OCI-LY7 (cell line): ENCODE measurements around the gene CISTR. TPM values are rescaled to one million over a fixed set of nuclear protein-coding genes. Genes with fewer than 3 reads are reported as not detected.

Source experiments
- BruUV-seq: library from RNA; stranded (reverse); fragments of 400-500 nt; replicated peaks from 2 replicates; lab custom pipeline; 2021; lab: Mats Ljungman, UMichigan
- CTCF ChIA-PET: fragments of 300-600 bp; sonication (Branson Sonifier 250); formaldehyde crosslinking; loops from one replicate; lab custom pipeline; 2022; ENCODE audit warnings: antibody characterized with exemption; ENCODE audit not compliant: unreplicated experiment; lab: Charles Lee
- POLR2A ChIA-PET: fragments of 300-600 bp; sonication (Branson Sonifier 250); formaldehyde crosslinking; loops from one replicate; lab custom pipeline; 2022; ENCODE audit warnings: antibody characterized with exemption; lab: Charles Lee
- DNase-seq: peaks from one replicate; pipeline ENCODE4 v3.0.0-alpha.2; 2015; ENCODE audit warnings: low spot score
- H2AFZ ChIP-seq: fragments of 200-600 bp; sonication (generic), shearing (Covaris generic); 2 replicates; pipeline ENCODE4 v1.6.1; 2014; ENCODE audit warnings: mild to moderate bottlenecking, antibody characterized with exemption, low read length, moderate library complexity
- H3K27ac ChIP-seq: fragments of 200-600 bp; sonication (generic); 2 replicates; pipeline ENCODE4 v1.5.1; 2014; ENCODE audit warnings: mixed run types, low read depth, mild to moderate bottlenecking, moderate library complexity, low read length, inconsistent platforms; ENCODE audit not compliant: poor library complexity, severe bottlenecking
- H3K36me3 ChIP-seq: fragments of 200-600 bp; sonication (generic); 2 replicates; pipeline ENCODE4 v1.6.1; 2014; ENCODE audit warnings: mild to moderate bottlenecking, antibody characterized with exemption, low read length, moderate library complexity, mixed read lengths; ENCODE audit not compliant: insufficient read depth
- H3K4me1 ChIP-seq: fragments of 200-600 bp; sonication (generic); 2 replicates; pipeline ENCODE4 v1.5.1; 2014; ENCODE audit warnings: mild to moderate bottlenecking, low read length; ENCODE audit not compliant: insufficient read depth, poor library complexity, severe bottlenecking
- H3K4me2 ChIP-seq: fragments of 200-600 bp; sonication (generic); 2 replicates; pipeline ENCODE4 v1.6.1; 2014; ENCODE audit warnings: mild to moderate bottlenecking, low read length
- H3K4me3 ChIP-seq: fragments of 200-600 bp; sonication (generic); 2 replicates; pipeline ENCODE4 v1.5.1; 2014; ENCODE audit warnings: mild to moderate bottlenecking, low read depth, low read length; ENCODE audit not compliant: poor library complexity, severe bottlenecking
- H3K79me2 ChIP-seq: fragments of 200-600 bp; sonication (generic); 2 replicates; pipeline ENCODE4 v1.6.1; 2016; ENCODE audit warnings: low read depth, mild to moderate bottlenecking, low read length, moderate library complexity, mixed read lengths; ENCODE audit not compliant: insufficient read depth
- H3K9me2 ChIP-seq: fragments of 200-600 bp; sonication (generic); 2 replicates; pipeline ENCODE4 v1.6.1; 2016; ENCODE audit warnings: mild to moderate bottlenecking, low read length, mixed read lengths; ENCODE audit not compliant: insufficient read depth
- H3K9me3 ChIP-seq: fragments of 200-600 bp; sonication (generic); 2 replicates; pipeline ENCODE4 v1.6.1; 2014; ENCODE audit warnings: mild to moderate bottlenecking, mixed run types, low read length, mixed read lengths
- H4K20me1 ChIP-seq: fragments of 200-600 bp; sonication (generic); 2 replicates; pipeline ENCODE4 v1.6.1; 2014; ENCODE audit warnings: mild to moderate bottlenecking, antibody characterized with exemption, low read length, moderate library complexity, mixed read lengths; ENCODE audit not compliant: insufficient read depth
- EZH2phosphoT487 ChIP-seq: fragments of 200-600 bp; sonication (generic); IDR thresholded peaks from 2 replicates; pipeline ENCODE4 v1.6.1; 2018; ENCODE audit warnings: low read depth, borderline replicate concordance, mild to moderate bottlenecking, mixed run types, antibody characterized with exemption, low read length, moderate library complexity, mixed read lengths
- intact Hi-C: fragments of 100-400 bp; cut with micrococcal nuclease; formaldehyde crosslinking; loops from one replicate; pipeline ENCODE4 v1.10.0; 2022; ENCODE audit not compliant: unreplicated experiment
- total RNA-seq, 2 experiments: library from RNA; depleted of rRNA in 1 of 2; stranded (reverse); fragments of >200 nt in 1 of 2; shearing (Covaris generic) in 1 of 2; gene quantifications; 2 replicates each; pipeline ENCODE4 v1.2.3, GENCODE V29; 2014 to 2022
- TF ChIP-seq, protein P1 (sequence below): fragments of 200-600 bp; sonication (generic); conservative IDR thresholded peaks from 2 replicates; pipeline ENCODE4 v1.5.1; 2014; ENCODE audit warnings: mild to moderate bottlenecking, antibody characterized with exemption, low read length, moderate library complexity, mixed read lengths

Gene CISTR
- total RNA-seq, 2 experiments from 2014 or later = 0.76 to 1.3 TPM

DNA sequence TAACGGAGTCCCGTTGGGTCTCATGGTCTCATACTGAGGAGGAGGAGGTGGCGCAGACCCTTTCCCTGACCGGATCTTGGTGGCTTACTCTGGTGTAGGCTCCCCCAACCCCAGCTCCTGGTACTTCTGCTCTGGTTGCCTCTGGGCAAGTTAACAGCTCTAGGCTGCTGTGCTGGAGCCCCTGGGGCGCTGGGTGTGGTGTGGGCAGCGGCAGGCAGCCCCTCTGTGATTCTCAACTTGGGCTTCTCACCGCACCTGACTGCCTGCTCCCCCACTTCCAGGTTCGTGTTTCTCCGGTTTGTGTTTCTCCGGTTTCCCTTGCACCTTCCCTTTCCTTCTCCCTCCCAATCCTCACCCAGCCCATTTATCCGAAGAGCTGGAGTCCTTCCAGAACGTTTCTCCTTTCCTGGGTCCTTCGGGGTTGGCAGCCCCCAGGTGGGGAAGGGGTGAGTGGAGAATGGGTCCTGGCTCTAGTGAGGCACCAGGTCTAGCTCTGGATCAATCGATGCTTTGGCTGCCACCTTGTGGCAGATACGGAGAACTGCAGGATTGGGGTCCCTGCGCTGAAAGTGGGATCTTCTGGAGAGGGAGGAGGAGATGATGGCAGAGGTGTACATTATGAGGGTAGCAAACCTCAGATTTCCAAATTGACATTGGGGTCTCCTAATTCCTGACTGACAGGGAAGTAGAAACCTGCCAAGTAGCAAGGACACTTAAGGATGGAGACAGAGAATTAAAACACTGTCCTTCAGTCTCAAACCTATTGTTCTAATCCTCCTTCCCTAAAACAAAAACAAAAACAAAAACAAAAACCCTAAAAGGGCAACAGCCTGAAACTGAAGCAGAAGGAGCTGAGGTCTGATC is 8.3 kb downstream of the CISTR start:
- H3K9me2 ChIP-seq = no peaks in the 10 kb centered on the region
- no peaks in the 10 kb centered on the region for H3K36me3 ChIP-seq
- CTCF ChIA-PET = interaction anchor here (0.8 to 2.1 kb wide), 5 partner anchors 10 to 45 kb away, joined by 3 to 12 read pairs (median 5); no protein-coding TSS in a partner anchor
- intact Hi-C loops = loop anchor here (1.0 kb wide), 1 partner anchor 42 kb away; no protein-coding TSS in a partner anchor
- no peak overlapping the region for H3K4me3 ChIP-seq
- H3K27ac ChIP-seq = no peak overlapping the region
- H4K20me1 ChIP-seq = no peaks in the 10 kb centered on the region
- TF ChIP-seq, protein P1, sequence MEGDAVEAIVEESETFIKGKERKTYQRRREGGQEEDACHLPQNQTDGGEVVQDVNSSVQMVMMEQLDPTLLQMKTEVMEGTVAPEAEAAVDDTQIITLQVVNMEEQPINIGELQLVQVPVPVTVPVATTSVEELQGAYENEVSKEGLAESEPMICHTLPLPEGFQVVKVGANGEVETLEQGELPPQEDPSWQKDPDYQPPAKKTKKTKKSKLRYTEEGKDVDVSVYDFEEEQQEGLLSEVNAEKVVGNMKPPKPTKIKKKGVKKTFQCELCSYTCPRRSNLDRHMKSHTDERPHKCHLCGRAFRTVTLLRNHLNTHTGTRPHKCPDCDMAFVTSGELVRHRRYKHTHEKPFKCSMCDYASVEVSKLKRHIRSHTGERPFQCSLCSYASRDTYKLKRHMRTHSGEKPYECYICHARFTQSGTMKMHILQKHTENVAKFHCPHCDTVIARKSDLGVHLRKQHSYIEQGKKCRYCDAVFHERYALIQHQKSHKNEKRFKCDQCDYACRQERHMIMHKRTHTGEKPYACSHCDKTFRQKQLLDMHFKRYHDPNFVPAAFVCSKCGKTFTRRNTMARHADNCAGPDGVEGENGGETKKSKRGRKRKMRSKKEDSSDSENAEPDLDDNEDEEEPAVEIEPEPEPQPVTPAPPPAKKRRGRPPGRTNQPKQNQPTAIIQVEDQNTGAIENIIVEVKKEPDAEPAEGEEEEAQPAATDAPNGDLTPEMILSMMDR = peak; percentile 94
- TF ChIP-seq EZH2phosphoT487 = no peak
- peak; percentile 77 for DNase-seq
- POLR2A ChIA-PET = interaction anchor here (0.6 to 1.3 kb wide), 5 partner anchors 8 to 56 kb away, joined by 3 to 5 read pairs (median 3); partner anchors contain the start of gene CISTR
- peak overlapping the region; percentile 20; the same call in 1 of the 2 replicates for H3K4me2 ChIP-seq
- no peaks in the 10 kb centered on the region for H3K9me3 ChIP-seq
- H3K4me1 ChIP-seq = peaks cover 17% of the 10 kb centered on the region
- no TSS peak for BruUV-seq
- H2AFZ ChIP-seq = no peak overlapping the region
- no peaks in the 10 kb centered on the region for H3K79me2 ChIP-seq

DNA sequence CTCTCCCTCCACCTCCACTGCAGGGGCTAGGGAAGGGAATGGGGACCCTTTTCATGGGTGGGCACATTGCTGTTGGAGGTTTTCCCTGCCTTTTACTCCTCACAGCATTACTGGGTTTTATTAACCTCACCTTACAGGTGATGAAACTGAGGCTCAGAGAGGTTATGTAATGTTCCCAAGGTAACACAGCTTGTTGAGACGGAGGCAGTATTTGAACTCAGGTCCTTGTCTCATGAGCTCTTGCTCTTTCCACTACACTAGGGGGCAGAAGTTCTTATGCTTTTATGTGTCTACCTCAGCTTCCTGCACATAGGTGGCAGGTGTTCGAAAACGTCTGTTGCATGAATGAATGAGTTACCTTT is 11.7 kb downstream of the CISTR start:
- no peak overlapping the region for H3K4me2 ChIP-seq
- intact Hi-C loops = no loop called here

More for the DNA sequence above, 11.7 kb downstream of the CISTR start:
- no peaks in the 10 kb centered on the region for H3K9me3 ChIP-seq
- H3K36me3 ChIP-seq = no peaks in the 10 kb centered on the region
- H3K27ac ChIP-seq = no peak overlapping the region
- H3K4me1 ChIP-seq = peaks cover 4% of the 10 kb centered on the region
- ChIA-PET POLR2A (interaction anchor here (1.1 kb wide), 1 partner anchor 12 kb away, joined by 3 read pairs; no protein-coding TSS in a partner anchor), CTCF (interaction anchor here (1.3 kb wide), 1 partner anchor 10 kb away, joined by 3 read pairs; no protein-coding TSS in a partner anchor)
- H2AFZ ChIP-seq = no peak overlapping the region
- H3K79me2 ChIP-seq = no peaks in the 10 kb centered on the region
- peak; percentile 29 for DNase-seq
- TF ChIP-seq EZH2phosphoT487 = no peak
- TF ChIP-seq, protein P1 = peak; percentile 54
- H4K20me1 ChIP-seq = no peaks in the 10 kb centered on the region
- no peaks in the 10 kb centered on the region for H3K9me2 ChIP-seq
- no peak overlapping the region for H3K4me3 ChIP-seq
- BruUV-seq = no TSS peak
